ENCODE data around the gene ACIN1. TPM values are rescaled to one million over a fixed set of nuclear protein-coding genes. Genes with fewer than 3 reads are reported as not detected.

Gene ACIN1
- total and polyA plus RNA-seq, 2 of the 13 experiments (the other 11 are each of a cell fraction or from before 2014, with no cell fraction given) = 165 to 183 TPM

GRCh38 chr14:23035303-23036144 lies 59.4 kb downstream of the ACIN1 start (continued):
- peak; percentile 31 for TF ChIP-seq DBP (CRISPR knock-in tag; IDR thresholded peaks at IDR 0.05; ENCODE audit: not compliant biosample characterization)
- no peak for TF ChIP-seq ZNF34 (CRISPR knock-in tag; IDR thresholded peaks at IDR 0.05; ENCODE audit: borderline replicate concordance)
- TF ChIP-seq MZF1 (CRISPR knock-in tag; IDR thresholded peaks at IDR 0.05; ENCODE audit: borderline replicate concordance) = no peak
- no peak for TF ChIP-seq KMT2A (CRISPR knock-in tag; IDR thresholded peaks at IDR 0.05)
- no peak for TF ChIP-seq KDM2A (CRISPR knock-in tag; IDR thresholded peaks at IDR 0.05; ENCODE audit: borderline replicate concordance, low read depth)
- 0 out of 2 replicates have a peak, but pooled peaks have one; percentile 65 for TF ChIP-seq ZFP36L2 (CRISPR knock-in tag; IDR thresholded peaks at IDR 0.05)
- 0 out of 2 replicates have a peak, but pooled peaks have one; percentile 5 for TF ChIP-seq ZNF232 (CRISPR knock-in tag; IDR thresholded peaks at IDR 0.05; ENCODE audit: borderline replicate concordance)
- TF ChIP-seq HIVEP1 (CRISPR knock-in tag; IDR thresholded peaks at IDR 0.05) = no peak
- TF ChIP-seq ZNF580 (CRISPR knock-in tag; IDR thresholded peaks at IDR 0.05; ENCODE audit: borderline replicate concordance, low read depth) = 0 out of 2 replicates have a peak, but pooled peaks have one; percentile 0
- no peak for TF ChIP-seq U2AF2 (IDR thresholded peaks at IDR 0.05; ENCODE audit: low read depth, low read length)
- TF ChIP-seq KDM5A (IDR thresholded peaks at IDR 0.05; ENCODE audit: borderline replicate concordance, low read length) = no peak
- TF ChIP-seq SSRP1 (CRISPR knock-in tag; IDR thresholded peaks at IDR 0.05) = peak; percentile 90
- TF ChIP-seq ZSCAN25 (CRISPR knock-in tag; IDR thresholded peaks at IDR 0.05) = peak; percentile 62
- TF ChIP-seq STAT6 (CRISPR knock-in tag; IDR thresholded peaks at IDR 0.05; ENCODE audit: borderline replicate concordance) = no peak
- 0 out of 2 replicates have a peak, but pooled peaks have one; percentile 49 for TF ChIP-seq ATRX (CRISPR knock-in tag; IDR thresholded peaks at IDR 0.05; ENCODE audit: borderline replicate concordance)
- TF ChIP-seq, protein P1, sequence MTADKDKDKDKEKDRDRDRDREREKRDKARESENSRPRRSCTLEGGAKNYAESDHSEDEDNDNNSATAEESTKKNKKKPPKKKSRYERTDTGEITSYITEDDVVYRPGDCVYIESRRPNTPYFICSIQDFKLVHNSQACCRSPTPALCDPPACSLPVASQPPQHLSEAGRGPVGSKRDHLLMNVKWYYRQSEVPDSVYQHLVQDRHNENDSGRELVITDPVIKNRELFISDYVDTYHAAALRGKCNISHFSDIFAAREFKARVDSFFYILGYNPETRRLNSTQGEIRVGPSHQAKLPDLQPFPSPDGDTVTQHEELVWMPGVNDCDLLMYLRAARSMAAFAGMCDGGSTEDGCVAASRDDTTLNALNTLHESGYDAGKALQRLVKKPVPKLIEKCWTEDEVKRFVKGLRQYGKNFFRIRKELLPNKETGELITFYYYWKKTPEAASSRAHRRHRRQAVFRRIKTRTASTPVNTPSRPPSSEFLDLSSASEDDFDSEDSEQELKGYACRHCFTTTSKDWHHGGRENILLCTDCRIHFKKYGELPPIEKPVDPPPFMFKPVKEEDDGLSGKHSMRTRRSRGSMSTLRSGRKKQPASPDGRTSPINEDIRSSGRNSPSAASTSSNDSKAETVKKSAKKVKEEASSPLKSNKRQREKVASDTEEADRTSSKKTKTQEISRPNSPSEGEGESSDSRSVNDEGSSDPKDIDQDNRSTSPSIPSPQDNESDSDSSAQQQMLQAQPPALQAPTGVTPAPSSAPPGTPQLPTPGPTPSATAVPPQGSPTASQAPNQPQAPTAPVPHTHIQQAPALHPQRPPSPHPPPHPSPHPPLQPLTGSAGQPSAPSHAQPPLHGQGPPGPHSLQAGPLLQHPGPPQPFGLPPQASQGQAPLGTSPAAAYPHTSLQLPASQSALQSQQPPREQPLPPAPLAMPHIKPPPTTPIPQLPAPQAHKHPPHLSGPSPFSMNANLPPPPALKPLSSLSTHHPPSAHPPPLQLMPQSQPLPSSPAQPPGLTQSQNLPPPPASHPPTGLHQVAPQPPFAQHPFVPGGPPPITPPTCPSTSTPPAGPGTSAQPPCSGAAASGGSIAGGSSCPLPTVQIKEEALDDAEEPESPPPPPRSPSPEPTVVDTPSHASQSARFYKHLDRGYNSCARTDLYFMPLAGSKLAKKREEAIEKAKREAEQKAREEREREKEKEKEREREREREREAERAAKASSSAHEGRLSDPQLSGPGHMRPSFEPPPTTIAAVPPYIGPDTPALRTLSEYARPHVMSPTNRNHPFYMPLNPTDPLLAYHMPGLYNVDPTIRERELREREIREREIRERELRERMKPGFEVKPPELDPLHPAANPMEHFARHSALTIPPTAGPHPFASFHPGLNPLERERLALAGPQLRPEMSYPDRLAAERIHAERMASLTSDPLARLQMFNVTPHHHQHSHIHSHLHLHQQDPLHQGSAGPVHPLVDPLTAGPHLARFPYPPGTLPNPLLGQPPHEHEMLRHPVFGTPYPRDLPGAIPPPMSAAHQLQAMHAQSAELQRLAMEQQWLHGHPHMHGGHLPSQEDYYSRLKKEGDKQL (CRISPR knock-in tag; IDR thresholded peaks at IDR 0.05; ENCODE audit: low read depth) = no peak; the same call in 1 of the 2 replicates
- TF ChIP-seq ZFP36 (IDR thresholded peaks at IDR 0.05; ENCODE audit: borderline replicate concordance, low read depth, low read length, partially characterized antibody) = peak; percentile 7

Measured in HepG2 (cell line).